Transverse colon (tissue), 4 donors: ENCODE results near the gene GABRG3. TPM values are rescaled to one million over a fixed set of nuclear protein-coding genes. Genes with fewer than 3 reads are reported as not detected.

Experiments used
- DNase-seq: peaks from one replicate; pipeline ENCODE4 v3.0.0-alpha.2; 2019
- H3K27ac ChIP-seq, 4 donors: fragments of 200-600 bp; sonication (generic); 2 replicates each; pipeline ENCODE4 v1.5.1; 2016 to 2018; ENCODE audit warnings: inconsistent platforms in 4 of 4
- H3K27me3 ChIP-seq: fragments of 200-600 bp; sonication (generic); 2 replicates; pipeline ENCODE4 v1.5.1; 2017; ENCODE audit warnings: inconsistent platforms
- H3K36me3 ChIP-seq, 4 donors: fragments of 200-600 bp; sonication (generic); 2 replicates each; pipeline ENCODE4 v1.5.1; 2017 to 2019; ENCODE audit warnings: inconsistent platforms in 4 of 4
- H3K4me1 ChIP-seq, 4 donors: fragments of 200-600 bp; sonication (generic); 2 replicates each; pipeline ENCODE4 v1.5.1; 2017 to 2020; ENCODE audit warnings: inconsistent platforms in 4 of 4
- H3K4me3 ChIP-seq, 4 donors: fragments of 200-600 bp; sonication (generic); 1 replicate in 1 of 4; 2 replicates in 3 of 4; pipeline versions ENCODE4 v1.5.1 to v1.6.1; 2017 to 2019; ENCODE audit warnings: inconsistent platforms in 4 of 4
- H3K9me3 ChIP-seq, 2 donors: fragments of 200-600 bp; sonication (generic); 2 replicates each; pipeline ENCODE4 v1.5.1; 2017 to 2019; ENCODE audit warnings: inconsistent platforms in 2 of 2
- EP300 ChIP-seq: sonication (generic); formaldehyde crosslinking; IDR thresholded peaks from one replicate; pipeline ENCODE4 v1.6.1; 2017; ENCODE audit warnings: antibody characterized with exemption, low read depth
- POLR2A ChIP-seq: fragments of 450-650 bp; IDR thresholded peaks from one replicate; pipeline ENCODE4 v1.6.1; 2016; ENCODE audit warnings: antibody characterized with exemption, mild to moderate bottlenecking, moderate library complexity
- POLR2AphosphoS5 ChIP-seq, 3 donors: sonication (generic); formaldehyde crosslinking; IDR thresholded peaks; one replicate each; pipeline ENCODE4 v1.6.1; 2016; ENCODE audit warnings: antibody characterized with exemption in 3 of 3
- WGBS, 2 donors: methylation state at CpG; one replicate each; pipeline ENCODE4 v1.1.5; 2018; ENCODE audit warnings: low coverage in 1 of 2; 5-methylcytosine and 5-hydroxymethylcytosine counted together
- in situ Hi-C, 4 donors: fragments of 200-750 bp; cut with MboI; loops; one replicate each; pipeline versions ENCODE4 v1.15.0 to v1.15.1; 2017; ENCODE audit warnings: low sequenced_read_pairs in 3 of 4, low pct_ligation_motif_present in 1 of 4, low pct_unique_long_range_greater_than_20kb in 1 of 4
- intact Hi-C: fragments of 100-400 bp; cut with DNase I; formaldehyde crosslinking; loops from one replicate; pipeline ENCODE4 v1.15.1; 2023; ENCODE audit warnings: low total_unique reads
- total RNA-seq, 4 donors: library from RNA; depleted of rRNA; stranded (reverse); fragments of >200 nt; gene quantifications; one replicate each; pipeline ENCODE4 v1.1.0, GENCODE V29; 2016
- TF ChIP-seq, protein P1 (sequence below), 5 experiments: fragments of 200-600 bp in 3 of 5; fragments of 450-650 bp in 2 of 5; sonication (generic) in 3 of 5; IDR thresholded peaks; 1 replicate in 2 of 5; 2 replicates in 3 of 5; pipeline ENCODE4 v1.5.1; 2016 to 2017; ENCODE audit warnings: antibody characterized with exemption in 5 of 5, inconsistent platforms in 3 of 5, mild to moderate bottlenecking in 2 of 5, moderate library complexity in 1 of 5

Gene GABRG3
- total RNA-seq, 4 donors from 2014 or later = not detected

GRCh38 chr15:27563765-27564370, 592.9 kb downstream of the GABRG3 start:
- Histone ChIP-seq H3K36me3 (no peaks in the 10 kb centered on the region), H3K27me3 (no peaks in the 10 kb centered on the region), H3K4me3 (no peak overlapping the region), H3K9me3 (peaks cover 16 to 24% of the 10 kb centered on the region in 2 donors), H3K27ac (no peak overlapping the region), H3K4me1 (no peaks in the 10 kb centered on the region)
- intact Hi-C loops (no loop called here), in situ Hi-C loops (loop anchor here in 1 of 4 donors (10.0 kb wide), 1 partner anchor 49 kb away; no protein-coding TSS in a partner anchor)
- no peak for DNase-seq
- TF ChIP-seq POLR2A = no peak
- no peak for TF ChIP-seq EP300
- TF ChIP-seq, protein P1, sequence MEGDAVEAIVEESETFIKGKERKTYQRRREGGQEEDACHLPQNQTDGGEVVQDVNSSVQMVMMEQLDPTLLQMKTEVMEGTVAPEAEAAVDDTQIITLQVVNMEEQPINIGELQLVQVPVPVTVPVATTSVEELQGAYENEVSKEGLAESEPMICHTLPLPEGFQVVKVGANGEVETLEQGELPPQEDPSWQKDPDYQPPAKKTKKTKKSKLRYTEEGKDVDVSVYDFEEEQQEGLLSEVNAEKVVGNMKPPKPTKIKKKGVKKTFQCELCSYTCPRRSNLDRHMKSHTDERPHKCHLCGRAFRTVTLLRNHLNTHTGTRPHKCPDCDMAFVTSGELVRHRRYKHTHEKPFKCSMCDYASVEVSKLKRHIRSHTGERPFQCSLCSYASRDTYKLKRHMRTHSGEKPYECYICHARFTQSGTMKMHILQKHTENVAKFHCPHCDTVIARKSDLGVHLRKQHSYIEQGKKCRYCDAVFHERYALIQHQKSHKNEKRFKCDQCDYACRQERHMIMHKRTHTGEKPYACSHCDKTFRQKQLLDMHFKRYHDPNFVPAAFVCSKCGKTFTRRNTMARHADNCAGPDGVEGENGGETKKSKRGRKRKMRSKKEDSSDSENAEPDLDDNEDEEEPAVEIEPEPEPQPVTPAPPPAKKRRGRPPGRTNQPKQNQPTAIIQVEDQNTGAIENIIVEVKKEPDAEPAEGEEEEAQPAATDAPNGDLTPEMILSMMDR (IDR thresholded peaks at IDR 0.05) = no peak
- no peak for TF ChIP-seq POLR2AphosphoS5 (IDR thresholded peaks at IDR 0.05)
- 79 to 84% methylated on average over 3 of the region's 3 CpGs for WGBS, 2 donors

DNA sequence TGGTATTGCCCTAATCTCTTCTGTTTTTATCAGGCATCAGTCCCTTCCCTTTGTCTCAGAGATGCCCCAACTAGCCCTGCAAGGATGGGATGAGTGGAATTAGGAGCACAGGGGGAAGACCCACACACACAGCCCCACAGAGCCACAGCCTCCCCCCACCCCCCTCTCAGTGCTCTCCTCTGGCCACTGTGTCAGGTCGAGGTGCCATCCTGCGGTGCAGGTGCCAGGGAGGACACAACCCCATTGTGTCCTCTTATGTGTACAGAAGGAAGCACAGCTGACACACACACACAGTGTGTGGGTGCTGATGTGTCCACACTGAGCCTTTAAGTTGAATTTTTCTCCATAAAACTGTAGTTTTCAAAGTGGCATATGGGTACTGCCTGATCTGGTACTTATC, 593.7 kb downstream of the GABRG3 start:
- WGBS, 2 donors = 82% methylated on average over 2 of the region's 2 CpGs; no CpG with 5 or more reads in 1 of the 2 donors
- no peaks in the 10 kb centered on the region for H3K36me3 ChIP-seq
- H3K9me3 ChIP-seq = peaks cover 16 to 21% of the 10 kb centered on the region in 2 donors

DNA sequence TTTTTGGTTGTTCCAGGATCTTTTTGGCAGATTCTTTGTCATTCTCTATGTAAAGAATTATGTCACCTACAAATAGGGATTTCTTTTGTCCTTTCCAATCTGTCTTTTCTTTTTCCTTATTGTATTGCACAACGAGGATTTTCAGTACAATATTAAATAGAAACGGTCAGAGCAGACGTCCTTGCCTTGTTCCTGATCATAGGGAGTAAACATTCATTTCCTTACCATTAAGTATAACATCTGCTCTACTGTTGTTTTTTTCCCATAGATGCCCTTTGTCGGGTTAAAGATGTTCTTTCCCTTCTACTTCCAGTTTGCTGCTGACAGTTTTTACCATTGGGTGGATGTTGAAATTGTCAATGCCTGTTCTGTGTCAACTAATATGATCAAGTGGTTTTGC, 599.8 kb downstream of the GABRG3 start:
- WGBS, 2 donors = 45 to 59% methylated on average over 4 of the region's 4 CpGs
- in situ Hi-C loops (no loop called here), intact Hi-C loops (no loop called here)
- Histone ChIP-seq H3K9me3 (no peaks in the 10 kb centered on the region), H3K27ac (no peak overlapping the region), H3K36me3 (no peaks in the 10 kb centered on the region), H3K27me3 (no peaks in the 10 kb centered on the region), H3K4me1 (no peaks in the 10 kb centered on the region), H3K4me3 (no peak overlapping the region)
- TF ChIP-seq, protein P1 (IDR thresholded peaks at IDR 0.05) = no peak
- TF ChIP-seq EP300 (no peak), POLR2A (no peak), POLR2AphosphoS5 (IDR thresholded peaks at IDR 0.05) (no peak)
- DNase-seq = no peak

More for the DNA sequence above, 593.7 kb downstream of the GABRG3 start:
- no peak overlapping the region for H3K27ac ChIP-seq
- H3K4me1 ChIP-seq = no peaks in the 10 kb centered on the region
- H3K27me3 ChIP-seq = no peaks in the 10 kb centered on the region
- DNase-seq = no peak
- no peak for TF ChIP-seq POLR2AphosphoS5 (IDR thresholded peaks at IDR 0.05)
- no peak overlapping the region for H3K4me3 ChIP-seq
- intact Hi-C loops (no loop called here), in situ Hi-C loops (loop anchor here in 1 of 4 donors (10.0 kb wide), 1 partner anchor 50 kb away; no protein-coding TSS in a partner anchor)

DNA sequence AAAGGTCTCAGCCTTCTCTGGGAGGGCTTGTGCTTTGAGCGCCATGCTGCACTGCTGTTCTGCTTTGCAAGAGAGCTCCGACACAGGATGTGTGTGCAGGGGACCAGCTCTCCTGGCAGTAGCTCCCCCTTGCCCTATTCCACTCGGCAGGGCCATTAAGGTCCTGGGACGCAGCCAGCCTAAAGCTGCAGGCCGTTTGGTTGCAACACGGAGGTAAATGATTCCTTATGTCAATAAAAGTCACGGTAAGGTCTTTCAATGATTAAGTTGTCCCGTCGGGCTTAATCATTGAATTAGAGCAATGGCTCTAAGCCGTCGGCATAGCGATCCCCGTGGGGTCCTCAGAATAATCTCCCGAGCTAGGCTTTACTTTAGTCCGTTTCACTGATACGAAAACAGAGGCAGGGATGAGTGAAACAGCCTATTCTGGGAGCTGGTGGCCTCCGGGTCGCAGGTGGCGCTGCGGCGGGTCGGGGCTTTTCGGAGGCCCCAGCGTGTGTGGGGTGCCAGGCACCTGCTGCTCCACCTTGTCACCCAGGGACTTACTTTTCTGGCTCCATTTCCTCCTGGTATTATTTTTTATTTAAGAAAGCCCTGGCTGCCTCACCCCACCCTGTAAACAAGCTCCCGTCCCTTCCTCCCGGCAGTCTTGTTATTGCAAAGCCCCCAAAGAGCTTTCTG, 603.0 kb downstream of the GABRG3 start:
- Histone ChIP-seq H3K36me3 (no peaks in the 10 kb centered on the region), H3K27ac (no peak overlapping the region), H3K9me3 (peaks cover 0 to 3% of the 10 kb centered on the region in 2 donors), H3K4me1 (no peaks in the 10 kb centered on the region), H3K27me3 (no peaks in the 10 kb centered on the region), H3K4me3 (no peak overlapping the region)
- TF ChIP-seq, protein P1 (IDR thresholded peaks at IDR 0.05) = no peak
- TF ChIP-seq POLR2A (no peak), POLR2AphosphoS5 (IDR thresholded peaks at IDR 0.05) (no peak), EP300 (no peak)
- WGBS, 2 donors = 73 to 86% methylated on average over 5 to 26 of the region's 26 CpGs
- no peak for DNase-seq
- intact Hi-C loops (no loop called here), in situ Hi-C loops (no loop called here)
